PC-3 (cell line): Measurements from ENCODE around the gene CCDC92. TPM values are rescaled to one million over a fixed set of nuclear protein-coding genes. Genes with fewer than 3 reads are reported as not detected.
"Not testable (repeated sequence)": the region's sequence is repeated elsewhere in the genome, so short reads cannot be mapped to it uniquely, and the experiment has no call there.

Experiments used
- ATAC-seq: fragments of 200-7000 bp; cut with Tn5 transposase; 2 replicates; pipeline ENCODE4 v1.9.1; 2020; ENCODE audit warnings: mild to moderate bottlenecking, moderate library complexity
- BruUV-seq: library from RNA; stranded (reverse); fragments of 400-500 nt; replicated peaks from 2 replicates; lab custom pipeline; 2021; lab: Mats Ljungman, UMichigan
- CTCF ChIA-PET: fragments of 300-600 bp; sonication (Branson Sonifier 250); formaldehyde crosslinking; loops from one replicate; lab custom pipeline; 2022; ENCODE audit warnings: antibody characterized with exemption; lab: Charles Lee
- POLR2A ChIA-PET: fragments of 300-600 bp; sonication (Branson Sonifier 250); formaldehyde crosslinking; loops from one replicate; lab custom pipeline; 2022; ENCODE audit warnings: antibody characterized with exemption; ENCODE audit not compliant: unreplicated experiment; lab: Charles Lee
- DNase-seq: peaks from one replicate; pipeline ENCODE4 v3.0.0-alpha.2; 2015
- H2AFZ ChIP-seq: fragments of 300-600 bp; sonication (generic); 2 replicates; pipeline ENCODE4 v1.6.0; 2016; ENCODE audit warnings: antibody characterized with exemption, low read length
- H3F3A ChIP-seq: fragments of 300-600 bp; sonication (generic); one replicate; pipeline ENCODE4 v1.6.0; 2017; ENCODE audit warnings: antibody characterized with exemption, low read length, control low read depth, mild to moderate bottlenecking; ENCODE audit not compliant: unreplicated experiment
- H3K27ac ChIP-seq: fragments of 300-600 bp; sonication (generic); 2 replicates; pipeline ENCODE4 v1.5.1; 2016; ENCODE audit warnings: mild to moderate bottlenecking, low read length
- H3K27me3 ChIP-seq: fragments of 300-600 bp; sonication (generic); 2 replicates; pipeline ENCODE4 v1.6.1; 2016; ENCODE audit warnings: low read length, mixed read lengths
- H3K36me3 ChIP-seq: fragments of 300-600 bp; sonication (generic); 2 replicates; pipeline ENCODE4 v1.6.1; 2016; ENCODE audit warnings: low read depth, mixed run types, low read length, mixed read lengths
- H3K4me1 ChIP-seq: fragments of 300-600 bp; sonication (generic); 2 replicates; pipeline ENCODE4 v1.5.1; 2016; ENCODE audit warnings: low read length; ENCODE audit not compliant: insufficient read depth
- H3K4me2 ChIP-seq: fragments of 300-600 bp; sonication (generic); 2 replicates; pipeline ENCODE4 v1.6.0; 2016; ENCODE audit warnings: low read length
- H3K4me3 ChIP-seq: fragments of 300-600 bp; sonication (generic); 2 replicates; pipeline ENCODE4 v1.5.1; 2016; ENCODE audit warnings: mild to moderate bottlenecking, low read length, mixed read lengths
- H3K79me2 ChIP-seq: fragments of 300-600 bp; sonication (generic); 2 replicates; pipeline ENCODE4 v1.6.1; 2017; ENCODE audit warnings: low read length, mixed read lengths
- H3K9ac ChIP-seq: fragments of 300-600 bp; sonication (generic); 2 replicates; pipeline ENCODE4 v1.6.0; 2016; ENCODE audit warnings: mild to moderate bottlenecking, low read length
- H3K9me2 ChIP-seq: fragments of 300-600 bp; sonication (generic); replicated peaks from 2 replicates; pipeline ENCODE4 v1.6.1; 2016; ENCODE audit warnings: mixed run types, low read length, mixed read lengths
- H3K9me3 ChIP-seq: fragments of 300-600 bp; sonication (generic); 2 replicates; pipeline ENCODE4 v1.6.1; 2016; ENCODE audit warnings: low read length, mixed read lengths
- H4K20me1 ChIP-seq: fragments of 300-600 bp; sonication (generic); 2 replicates; pipeline ENCODE4 v1.6.1; 2016; ENCODE audit warnings: low read length, mixed read lengths
- CTCF ChIP-seq: fragments of 300-600 bp; sonication (generic); conservative IDR thresholded peaks from 2 replicates; pipeline ENCODE4 v1.5.1; 2017; ENCODE audit warnings: antibody characterized with exemption, low read depth, mild to moderate bottlenecking, low read length
- EZH2 ChIP-seq: fragments of 300-600 bp; sonication (generic); IDR thresholded peaks from one replicate; pipeline ENCODE4 v1.6.1; 2017; ENCODE audit warnings: antibody characterized with exemption, mild to moderate bottlenecking, low read length; ENCODE audit not compliant: unreplicated experiment
- EZH2phosphoT487 ChIP-seq: fragments of 300-600 bp; sonication (generic); IDR thresholded peaks from 2 replicates; pipeline ENCODE4 v1.6.1; 2018; ENCODE audit warnings: mild to moderate bottlenecking, antibody characterized with exemption, low read length, borderline replicate concordance
- intact Hi-C: fragments of 100-400 bp; cut with micrococcal nuclease; formaldehyde crosslinking; loops from 2 replicates; pipeline ENCODE4 v1.9.0; 2023
- total RNA-seq: library from RNA; depleted of rRNA; stranded (reverse); fragments of >200 nt; gene quantifications from 2 replicates; pipeline ENCODE4 v1.2.3, GENCODE V29; 2014

Gene CCDC92
- total RNA-seq, 1 experiment from 2014 or later, result 9.6 TPM

GRCh38 chr12:123949770-123950165 is 22.9 kb downstream of the CCDC92 start:
- intact Hi-C loops, result no loop called here
- Histone ChIP-seq H4K20me1 (no peaks in the 10 kb centered on the region), H3K27me3 (no peaks in the 10 kb centered on the region), H3K4me2 (no peak overlapping the region), H3K4me1 (peaks cover 19% of the 10 kb centered on the region), H3K9me2 (no peaks in the 10 kb centered on the region), H3K4me3 (no peak overlapping the region), H3K27ac (no peak overlapping the region), H3K79me2 (no peaks in the 10 kb centered on the region), H2AFZ (no peak overlapping the region), H3K9ac (no peak overlapping the region), H3F3A (no peaks in the 10 kb centered on the region), H3K9me3 (no peaks in the 10 kb centered on the region), H3K36me3 (no peaks in the 10 kb centered on the region)
- ChIA-PET CTCF (no interaction called here), POLR2A (no interaction called here)
- TF ChIP-seq EZH2phosphoT487, result no peak
- no peak for TF ChIP-seq EZH2
- no peak for TF ChIP-seq CTCF
- BruUV-seq, result no TSS peak
- no peak for DNase-seq
- no peak for ATAC-seq

GRCh38 chr12:123948796-123949769 is 23.5 kb downstream of the CCDC92 start:
- H3K27me3 ChIP-seq, result no peaks in the 10 kb centered on the region
- H4K20me1 ChIP-seq, result no peaks in the 10 kb centered on the region
- CTCF ChIA-PET, result no interaction called here
- H3K4me2 ChIP-seq, result no peak overlapping the region
- H3K36me3 ChIP-seq, result no peaks in the 10 kb centered on the region
- no peak overlapping the region for H3K9ac ChIP-seq
- peaks cover 19% of the 10 kb centered on the region for H3K4me1 ChIP-seq
- no peak overlapping the region for H2AFZ ChIP-seq
- ATAC-seq, result no peak
- DNase-seq, result no peak
- H3K4me3 ChIP-seq, result no peak overlapping the region
- H3K9me2 ChIP-seq, result no peaks in the 10 kb centered on the region
- intact Hi-C loops, result no loop called here
- BruUV-seq, result no TSS peak
- no peaks in the 10 kb centered on the region for H3F3A ChIP-seq
- POLR2A ChIA-PET, result no interaction called here
- H3K79me2 ChIP-seq, result no peaks in the 10 kb centered on the region
- H3K27ac ChIP-seq, result no peak overlapping the region
- H3K9me3 ChIP-seq, result no peaks in the 10 kb centered on the region
- TF ChIP-seq EZH2 (no peak), EZH2phosphoT487 (no peak), CTCF (no peak)

- Histone ChIP-seq H3K36me3 (no peaks in the 10 kb centered on the region), H2AFZ (no peak overlapping the region), H3K4me3 (no peak overlapping the region), H3F3A (no peaks in the 10 kb centered on the region), H3K27ac (no peak overlapping the region), H3K4me2 (no peak overlapping the region), H3K9me3 (no peaks in the 10 kb centered on the region), H3K27me3 (no peaks in the 10 kb centered on the region), H3K4me1 (peaks cover 26% of the 10 kb centered on the region), H3K79me2 (no peaks in the 10 kb centered on the region), H3K9ac (no peak overlapping the region), H4K20me1 (no peaks in the 10 kb centered on the region), H3K9me2 (no peaks in the 10 kb centered on the region)
- no TSS peak for BruUV-seq
- TF ChIP-seq EZH2 (no peak), CTCF (no peak), EZH2phosphoT487 (no peak)
- CTCF ChIA-PET, result no interaction called here
- no peak for DNase-seq
- POLR2A ChIA-PET, result no interaction called here
- ATAC-seq, result no peak
- intact Hi-C loops, result no loop called here
Measured at GRCh38 chr12:123948401-123948795, 24.2 kb downstream of the CCDC92 start.

GRCh38 chr12:123947531-123947930 is 25.1 kb downstream of the CCDC92 start:
- H3K4me3 ChIP-seq, CTCF ChIA-PET, H3F3A ChIP-seq, H3K27me3 ChIP-seq, H3K4me2 ChIP-seq, H3K36me3 ChIP-seq, BruUV-seq, H3K27ac ChIP-seq, H2AFZ ChIP-seq, H3K9ac ChIP-seq, DNase-seq, H3K9me2 ChIP-seq, ATAC-seq, H3K9me3 ChIP-seq, intact Hi-C loops, POLR2A ChIA-PET, H3K79me2 ChIP-seq, H4K20me1 ChIP-seq: not testable (repeated sequence)
- peaks cover 29% of the 10 kb centered on the region for H3K4me1 ChIP-seq
